ENCODE data around the gene BNC2.

BNC2 gene

DNA sequence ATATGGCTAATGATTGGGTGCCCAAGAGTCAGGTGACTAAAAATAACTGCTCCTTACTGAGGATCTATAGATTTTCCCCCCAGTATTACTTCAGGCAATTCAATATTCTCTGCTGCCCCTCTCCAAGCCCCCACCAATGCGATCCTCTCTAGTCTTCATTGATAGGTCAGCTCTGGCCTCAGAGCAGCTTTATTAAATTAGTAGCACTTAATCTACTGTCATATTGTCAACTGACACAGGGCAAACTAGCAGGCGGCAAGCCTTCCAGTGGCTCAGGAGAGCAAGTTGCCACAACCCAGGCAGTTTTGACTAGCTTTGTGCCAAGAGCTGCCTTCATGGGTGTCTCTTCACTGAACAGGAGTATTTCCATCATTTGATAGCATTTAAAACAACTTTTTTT, 462.9 kb downstream of the BNC2 start:
- DNase-seq = no peak
- Histone ChIP-seq H3K9me3 (no peaks in the 10 kb centered on the region), H3K27me3 (no peaks in the 10 kb centered on the region), H3K36me3 (no peaks in the 10 kb centered on the region), H3K4me3 (ENCODE audit: low read depth, low read length) (no peak overlapping the region), H3K4me1 (no peaks in the 10 kb centered on the region)
- TF ChIP-seq, protein P1, sequence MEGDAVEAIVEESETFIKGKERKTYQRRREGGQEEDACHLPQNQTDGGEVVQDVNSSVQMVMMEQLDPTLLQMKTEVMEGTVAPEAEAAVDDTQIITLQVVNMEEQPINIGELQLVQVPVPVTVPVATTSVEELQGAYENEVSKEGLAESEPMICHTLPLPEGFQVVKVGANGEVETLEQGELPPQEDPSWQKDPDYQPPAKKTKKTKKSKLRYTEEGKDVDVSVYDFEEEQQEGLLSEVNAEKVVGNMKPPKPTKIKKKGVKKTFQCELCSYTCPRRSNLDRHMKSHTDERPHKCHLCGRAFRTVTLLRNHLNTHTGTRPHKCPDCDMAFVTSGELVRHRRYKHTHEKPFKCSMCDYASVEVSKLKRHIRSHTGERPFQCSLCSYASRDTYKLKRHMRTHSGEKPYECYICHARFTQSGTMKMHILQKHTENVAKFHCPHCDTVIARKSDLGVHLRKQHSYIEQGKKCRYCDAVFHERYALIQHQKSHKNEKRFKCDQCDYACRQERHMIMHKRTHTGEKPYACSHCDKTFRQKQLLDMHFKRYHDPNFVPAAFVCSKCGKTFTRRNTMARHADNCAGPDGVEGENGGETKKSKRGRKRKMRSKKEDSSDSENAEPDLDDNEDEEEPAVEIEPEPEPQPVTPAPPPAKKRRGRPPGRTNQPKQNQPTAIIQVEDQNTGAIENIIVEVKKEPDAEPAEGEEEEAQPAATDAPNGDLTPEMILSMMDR (IDR thresholded peaks at IDR 0.05; ENCODE audit: low read depth, low read length) = no peak

DNA sequence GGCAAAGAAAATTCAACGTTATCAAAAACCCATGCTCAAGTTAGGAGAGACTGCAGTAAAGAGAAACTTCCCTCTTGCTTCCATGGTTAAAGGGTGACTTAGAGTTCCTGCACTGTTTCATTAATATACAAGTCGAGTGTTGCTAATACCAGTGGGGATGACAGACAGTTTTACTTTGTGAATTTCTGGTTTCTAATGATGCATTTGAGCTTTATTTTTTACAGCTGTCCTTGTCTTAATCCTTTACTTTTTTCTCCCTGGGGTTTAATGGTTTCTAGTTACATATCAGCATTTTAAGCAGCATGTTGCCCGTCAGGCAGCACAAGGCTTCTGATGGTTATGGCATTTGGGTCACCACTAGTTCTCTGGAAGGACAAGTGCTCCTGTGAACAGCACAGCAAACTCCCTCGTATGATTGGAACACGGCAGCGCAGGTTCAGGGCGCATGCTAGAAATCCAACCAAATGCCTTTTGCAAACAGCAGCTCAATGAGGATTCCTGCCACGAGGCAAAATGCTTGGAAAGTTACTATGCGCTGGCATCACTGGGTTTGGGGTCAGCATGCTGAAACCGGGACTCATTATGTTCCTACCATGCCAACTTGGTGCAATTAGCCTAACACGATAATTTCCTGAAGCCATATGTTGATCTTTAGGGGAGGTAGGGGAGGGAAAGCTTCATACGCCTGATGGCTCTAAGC, 463.8 kb downstream of the BNC2 start:
- H3K4me1 ChIP-seq = no peaks in the 10 kb centered on the region
- TF ChIP-seq, protein P1 (IDR thresholded peaks at IDR 0.05; ENCODE audit: low read depth, low read length) = no peak
- DNase-seq = no peak

GRCh38 chr9:16405421-16405820, 465.0 kb downstream of the BNC2 start:
- no peaks in the 10 kb centered on the region for H3K9me3 ChIP-seq
- DNase-seq = no peak
- no peaks in the 10 kb centered on the region for H3K27me3 ChIP-seq
- TF ChIP-seq, protein P1 (IDR thresholded peaks at IDR 0.05; ENCODE audit: low read depth, low read length) = no peak
- no peaks in the 10 kb centered on the region for H3K4me1 ChIP-seq
- H3K36me3 ChIP-seq = no peaks in the 10 kb centered on the region
- H3K4me3 ChIP-seq (ENCODE audit: low read depth, low read length) = no peak overlapping the region

More for the DNA sequence above, 463.8 kb downstream of the BNC2 start:
- Histone ChIP-seq H3K36me3 (no peaks in the 10 kb centered on the region), H3K27me3 (no peaks in the 10 kb centered on the region), H3K4me3 (ENCODE audit: low read depth, low read length) (no peak overlapping the region), H3K9me3 (no peaks in the 10 kb centered on the region)

DNA sequence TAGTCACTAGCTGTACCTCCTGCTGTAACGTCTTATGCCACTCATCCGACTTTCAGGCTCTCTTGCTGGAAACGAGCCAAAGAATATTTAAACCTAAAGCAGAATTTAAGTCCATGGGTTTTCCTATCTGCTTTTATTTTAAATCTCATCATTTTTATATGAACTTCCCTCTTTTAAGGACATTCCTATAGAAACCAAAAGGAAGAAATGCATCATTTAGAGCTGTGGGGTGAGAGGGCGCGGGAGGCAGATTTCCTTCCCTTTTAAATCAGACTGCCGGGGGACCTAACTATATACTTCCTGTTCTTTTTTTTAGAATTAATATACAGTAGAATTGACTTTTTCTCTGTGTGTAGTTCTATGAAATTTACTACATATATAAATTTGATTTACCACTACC, 468.8 kb downstream of the BNC2 start:
- H3K9me3 ChIP-seq = no peaks in the 10 kb centered on the region
- no peak for DNase-seq
- H3K36me3 ChIP-seq = no peaks in the 10 kb centered on the region
- TF ChIP-seq, protein P1 (IDR thresholded peaks at IDR 0.05; ENCODE audit: low read depth, low read length) = no peak
- H3K4me1 ChIP-seq = no peaks in the 10 kb centered on the region
- H3K27me3 ChIP-seq = no peaks in the 10 kb centered on the region
- H3K4me3 ChIP-seq (ENCODE audit: low read depth, low read length) = no peak overlapping the region

DNA sequence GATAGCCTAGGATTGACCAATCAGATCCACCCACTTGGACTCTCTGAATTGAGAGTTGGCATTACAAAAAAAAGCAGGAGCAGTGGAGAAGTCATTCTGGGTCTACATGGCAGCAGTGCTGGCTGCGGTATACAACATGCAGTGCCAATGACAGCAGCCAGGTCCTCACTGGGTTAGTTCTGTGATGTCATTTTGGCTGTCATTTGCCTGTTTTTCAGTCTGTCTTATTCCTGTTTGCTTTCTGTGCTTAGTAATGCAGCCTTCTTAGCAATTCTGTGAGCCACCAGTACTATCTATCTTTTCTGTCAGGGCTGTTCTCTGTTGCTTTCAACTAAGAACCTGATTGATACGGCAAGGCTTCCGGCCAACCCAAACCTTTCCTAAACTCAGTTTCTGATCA, 471.8 kb downstream of the BNC2 start:
- H3K4me1 ChIP-seq = no peaks in the 10 kb centered on the region
- H3K27me3 ChIP-seq = no peaks in the 10 kb centered on the region
- H3K9me3 ChIP-seq = no peaks in the 10 kb centered on the region
- TF ChIP-seq, protein P1 (IDR thresholded peaks at IDR 0.05; ENCODE audit: low read depth, low read length) = no peak
- H3K4me3 ChIP-seq (ENCODE audit: low read depth, low read length) = no peak overlapping the region
- no peak for DNase-seq
- H3K36me3 ChIP-seq = no peaks in the 10 kb centered on the region

- TF ChIP-seq, protein P1 (IDR thresholded peaks at IDR 0.05; ENCODE audit: low read depth, low read length) = no peak
- no peak overlapping the region for H3K4me3 ChIP-seq (ENCODE audit: low read depth, low read length)
- H3K27me3 ChIP-seq = no peaks in the 10 kb centered on the region
- no peaks in the 10 kb centered on the region for H3K9me3 ChIP-seq
- H3K4me1 ChIP-seq = no peaks in the 10 kb centered on the region
- DNase-seq = no peak
- H3K36me3 ChIP-seq = no peaks in the 10 kb centered on the region
Observed at GRCh38 chr9:16396389-16396788, 474.1 kb downstream of the BNC2 start.
